Endothelial cell of umbilical vein (primary cell): Measurements from ENCODE around the gene IGSF23. TPM values are rescaled to one million over a fixed set of nuclear protein-coding genes. Genes with fewer than 3 reads are reported as not detected.

Experiments
- BruUV-seq: library from RNA; stranded (reverse); fragments of 400-500 nt; replicated peaks from 2 replicates; lab custom pipeline; 2021; lab: Mats Ljungman, UMichigan
- CTCF ChIA-PET: fragments of 300-600, 350-600 bp; sonication (Branson Sonifier 250); formaldehyde crosslinking; loops from one replicate; lab custom pipeline; 2021; ENCODE audit warnings: antibody characterized with exemption, inconsistent platforms; lab: Charles Lee
- POLR2A ChIA-PET: fragments of 300-600, 350-600 bp; sonication (Branson Sonifier 250); formaldehyde crosslinking; loops from one replicate; lab custom pipeline; 2021; ENCODE audit warnings: antibody characterized with exemption, inconsistent platforms; lab: Charles Lee
- DNase-seq: peaks from one replicate; pipeline ENCODE4 v3.0.0-alpha.2; 2011; ENCODE audit warnings: low read depth, low spot score
- FAIRE-seq: peaks from 2 replicates; lab custom pipeline; 2011; peaks lifted over from hg19 to GRCh38; lab: Jason Lieb, UNC
- H2AFZ ChIP-seq: 2 replicates; pipeline ENCODE4 v1.6.0; 2012; ENCODE audit warnings: low read depth, low read length, control low read depth, inconsistent platforms
- H3K27ac ChIP-seq: 2 replicates; pipeline ENCODE4 v1.5.1; 2011; ENCODE audit warnings: low read depth, mild to moderate bottlenecking, control low read depth, low read length, moderate library complexity; ENCODE audit not compliant: insufficient read depth
- H3K27me3 ChIP-seq, 2 experiments: 2 replicates each; pipeline versions ENCODE4 v1.6.0 to v1.6.1; 2011; ENCODE audit warnings: low read length in 2 of 2, mixed read lengths in 1 of 2; ENCODE audit not compliant: control insufficient read depth in 2 of 2, insufficient read depth in 2 of 2
- H3K36me3 ChIP-seq, 2 experiments: 2 replicates in 1 of 2; 3 replicates in 1 of 2; pipeline ENCODE4 v1.5.1; 2011; ENCODE audit warnings: low read length in 2 of 2, mild to moderate bottlenecking in 1 of 2, moderate library complexity in 1 of 2; ENCODE audit not compliant: control insufficient read depth in 2 of 2, insufficient read depth in 2 of 2; ENCODE audit errors: extremely low read depth in 1 of 2
- H3K4me1 ChIP-seq: 3 replicates; pipeline ENCODE4 v1.5.1; 2011; ENCODE audit warnings: mild to moderate bottlenecking, low read length; ENCODE audit not compliant: control insufficient read depth, insufficient read depth; ENCODE audit errors: extremely low read depth
- H3K4me2 ChIP-seq: 2 replicates; pipeline ENCODE4 v1.6.1; 2011; ENCODE audit warnings: low read length, control low read depth, mixed read lengths; ENCODE audit not compliant: insufficient read depth
- H3K4me3 ChIP-seq, 3 experiments: fragments of 200-600 bp in 1 of 3; sonication (generic), shearing (Covaris generic) in 1 of 3; replicated peaks in 1 of 3; 2 replicates each; pipeline ENCODE4 v1.5.1; 2011 to 2016; ENCODE audit warnings: control low read depth in 3 of 3, low read length in 3 of 3, mild to moderate bottlenecking in 2 of 3, inconsistent platforms in 1 of 3, low read depth in 1 of 3, moderate library complexity in 1 of 3; ENCODE audit not compliant: insufficient read depth in 1 of 3
- H3K79me2 ChIP-seq: 2 replicates; pipeline ENCODE4 v1.6.0; 2012; ENCODE audit warnings: low read length, inconsistent platforms; ENCODE audit not compliant: control insufficient read depth, insufficient read depth
- H3K9ac ChIP-seq: replicated peaks from 2 replicates; pipeline ENCODE3; 2011; ENCODE audit warnings: low read length, control low read depth; ENCODE audit not compliant: insufficient read depth; ENCODE audit errors: extremely low read depth
- H3K9me1 ChIP-seq: replicated peaks from 3 replicates; pipeline ENCODE4 v1.6.0; 2011; ENCODE audit warnings: mild to moderate bottlenecking, low read length; ENCODE audit not compliant: control insufficient read depth, insufficient read depth; ENCODE audit errors: extremely low read depth
- H3K9me3 ChIP-seq: replicated peaks from 2 replicates; pipeline ENCODE4 v1.5.1; 2012; ENCODE audit warnings: low read length, inconsistent platforms; ENCODE audit not compliant: control insufficient read depth, insufficient read depth
- H4K20me1 ChIP-seq: replicated peaks from 2 replicates; pipeline ENCODE3; 2011; ENCODE audit warnings: mild to moderate bottlenecking, low read length; ENCODE audit not compliant: control insufficient read depth, insufficient read depth; ENCODE audit errors: extremely low read depth
- CTCF ChIP-seq, 2 donors: IDR thresholded peaks; 1 replicate in 1 of 2; 2 replicates in 1 of 2; pipeline ENCODE4 v1.5.1; 2011; ENCODE audit warnings: low read length in 2 of 2, mild to moderate bottlenecking in 2 of 2, moderate library complexity in 2 of 2, control low read depth in 1 of 2, inconsistent platforms in 1 of 2, low read depth in 1 of 2; ENCODE audit not compliant: insufficient read depth in 1 of 2; ENCODE audit errors: extremely low read depth in 1 of 2
- EZH2 ChIP-seq: IDR thresholded peaks from 2 replicates; pipeline ENCODE4 v1.6.1; 2012; ENCODE audit warnings: borderline replicate concordance, low read depth, mild to moderate bottlenecking, moderate library complexity, low read length, inconsistent platforms; ENCODE audit not compliant: severe bottlenecking
- FOS ChIP-seq: IDR thresholded peaks from 2 replicates; pipeline ENCODE4 v1.6.1; 2011; ENCODE audit warnings: mild to moderate bottlenecking, low read length, moderate library complexity, borderline replicate concordance; ENCODE audit not compliant: insufficient read depth
- GATA2 ChIP-seq: IDR thresholded peaks from 2 replicates; pipeline ENCODE4 v1.7.0; 2011; ENCODE audit warnings: low read depth, mild to moderate bottlenecking, moderate library complexity, mixed read lengths, low read length; ENCODE audit not compliant: insufficient read length, insufficient read depth
- JUN ChIP-seq: IDR thresholded peaks from 2 replicates; pipeline ENCODE4 v1.6.1; 2011; ENCODE audit warnings: borderline replicate concordance, low read depth; ENCODE audit not compliant: insufficient read length, insufficient read depth
- MAX ChIP-seq: IDR thresholded peaks from 2 replicates; pipeline ENCODE4 v1.6.1; 2011; ENCODE audit not compliant: insufficient read depth, insufficient read length
- MYC ChIP-seq: IDR thresholded peaks from one replicate; pipeline ENCODE4 v1.6.1; 2011; ENCODE audit warnings: mild to moderate bottlenecking, low read depth, low read length
- POLR2A ChIP-seq: IDR thresholded peaks from 2 replicates; pipeline ENCODE4 v1.6.1; 2012; ENCODE audit warnings: low read depth, mild to moderate bottlenecking, control low read depth, low read length
- POLR2AphosphoS5 ChIP-seq: IDR thresholded peaks from 2 replicates; pipeline ENCODE4 v1.6.1; 2012; ENCODE audit warnings: low read depth, mild to moderate bottlenecking, control low read depth, low read length, moderate library complexity; ENCODE audit not compliant: insufficient read depth
- dilution Hi-C: fragments of 300-500 bp; cut with MboI; formaldehyde crosslinking; loops from one replicate; pipeline ENCODE4 v1.15.0; 2019; ENCODE audit warnings: low sequenced_read_pairs; ENCODE audit not compliant: extremely low pct_ligation_motif_present
- intact Hi-C: fragments of 100-400 bp; cut with micrococcal nuclease; formaldehyde crosslinking; loops from one replicate; pipeline ENCODE4 v1.10.0; 2022
- polyA plus RNA-seq, 4 experiments: library from polyadenylated mRNA; depleted of rRNA in 3 of 4; stranded (reverse) in 3 of 4; unstranded in 1 of 4; fragments of >200 nt; gene quantifications; 2 replicates each; pipeline versions ENCODE4 v1.2.1 to v1.2.3, GENCODE V29; 2011 to 2012; ENCODE audit warnings: missing spikeins in 1 of 4
- total RNA-seq: library from RNA; stranded (reverse); gene quantifications from 2 replicates; pipeline ENCODE4 v1.2.3, GENCODE V29; 2021

IGSF23 gene
- total and polyA plus RNA-seq, 2 donors (not counting 3 experiments of a cell fraction or from before 2014, with no cell fraction given), result 0.73 TPM; not detected in 1

- no peak for FAIRE-seq
- DNase-seq, result no peak
- no peaks in the 10 kb centered on the region for H3K36me3 ChIP-seq
- no peaks in the 10 kb centered on the region for H4K20me1 ChIP-seq
- no peaks in the 10 kb centered on the region for H3K4me1 ChIP-seq
- ChIA-PET POLR2A (no interaction called here), CTCF (interaction anchor here (0.9 to 2.6 kb wide), 2 partner anchors 16 to 118 kb away, joined by 5 to 8 read pairs; no protein-coding TSS in a partner anchor)
- H3K9me1 ChIP-seq, result no peaks in the 10 kb centered on the region
- intact Hi-C loops, result no loop called here
- dilution Hi-C loops, result no loop called here
- H3K9ac ChIP-seq, result no peak overlapping the region
- TF ChIP-seq EZH2 (no peak), CTCF (IDR thresholded peaks at IDR 0.05; ENCODE audit: extremely low read depth in 1 of 2, insufficient read depth in 1 of 2, low read depth in 1 of 2, low read length in 2 of 2) (no peak), POLR2AphosphoS5 (no peak), POLR2A (no peak), MAX (no peak), GATA2 (no peak), FOS (no peak), MYC (no peak), JUN (no peak)
- no peaks in the 10 kb centered on the region for H3K79me2 ChIP-seq
- BruUV-seq, result no TSS peak
- H2AFZ ChIP-seq, result no peak overlapping the region
- no peak overlapping the region for H3K4me2 ChIP-seq
- no peak overlapping the region for H3K4me3 ChIP-seq
- peaks cover 10 to 29% of the 10 kb centered on the region in 2 experiments for H3K27me3 ChIP-seq
- no peak overlapping the region for H3K27ac ChIP-seq
- H3K9me3 ChIP-seq, result no peaks in the 10 kb centered on the region
Measured at GRCh38 chr19:44566984-44567383, 46.4 kb upstream of the IGSF23 start.
